Lower leg skin (tissue), 4 donors: ENCODE measurements around the gene RAPGEF3. TPM values are rescaled to one million over a fixed set of nuclear protein-coding genes. Genes with fewer than 3 reads are reported as not detected.

Experiments used
- DNase-seq, 2 donors: peaks; one replicate each; pipeline ENCODE4 v3.0.0-alpha.2; 2019; ENCODE audit warnings: low spot score in 2 of 2
- H3K4me3 ChIP-seq: fragments of 200-600 bp; sonication (generic); 2 replicates; pipeline ENCODE4 v1.5.1; 2017; ENCODE audit warnings: mild to moderate bottlenecking, low read depth; ENCODE audit not compliant: poor library complexity, severe bottlenecking
- CTCF ChIP-seq, 3 donors: fragments of 450-650 bp; IDR thresholded peaks; one replicate each; pipeline ENCODE4 v1.5.1; 2016; ENCODE audit warnings: antibody characterized with exemption in 3 of 3, mild to moderate bottlenecking in 3 of 3, moderate library complexity in 2 of 3
- POLR2A ChIP-seq, 2 donors: fragments of 450-650 bp; IDR thresholded peaks; one replicate each; pipeline ENCODE4 v1.6.1; 2016 to 2017; ENCODE audit warnings: antibody characterized with exemption in 2 of 2, mild to moderate bottlenecking in 1 of 2, moderate library complexity in 1 of 2
- WGBS, 2 donors: methylation state at CpG; one replicate each; pipeline ENCODE4 v1.1.5; 2018; 5-methylcytosine and 5-hydroxymethylcytosine counted together
- intact Hi-C: fragments of 100-400 bp; cut with DNase I; formaldehyde crosslinking; loops from one replicate; pipeline ENCODE4 v1.15.0; 2023; ENCODE audit warnings: low total_unique reads
- total RNA-seq, 4 donors: library from RNA; depleted of rRNA; stranded (reverse); fragments of >200 nt; gene quantifications; one replicate each; pipeline ENCODE4 v1.1.0, GENCODE V29; 2016

The RAPGEF3 gene
- total RNA-seq, 4 donors from 2014 or later, result 13.4 to 27.8 (median 18.9) TPM

GRCh38 chr12:47768323-47768811 lies 9.7 kb upstream of the RAPGEF3 start:
- DNase-seq, result no peak
- TF ChIP-seq POLR2A (IDR thresholded peaks at IDR 0.05), result no peak
- TF ChIP-seq CTCF (IDR thresholded peaks at IDR 0.05), result no peak
- intact Hi-C loops, result no loop called here
- WGBS, 2 donors, result 50 to 51% methylated on average over 2 of the region's 2 CpGs
- no peak overlapping the region for H3K4me3 ChIP-seq

GRCh38 chr12:47767216-47767724 lies 8.6 kb upstream of the RAPGEF3 start:
- DNase-seq, result no peak
- TF ChIP-seq POLR2A (IDR thresholded peaks at IDR 0.05) (no peak), CTCF (IDR thresholded peaks at IDR 0.05) (no peak)
- intact Hi-C loops, result no loop called here
- 49 to 56% methylated on average over 4 of the region's 4 CpGs for WGBS, 2 donors
- no peak overlapping the region for H3K4me3 ChIP-seq

GRCh38 chr12:47766502-47767215 lies 8.0 kb upstream of the RAPGEF3 start:
- no peak for DNase-seq
- H3K4me3 ChIP-seq, result no peak overlapping the region
- intact Hi-C loops, result no loop called here
- WGBS, 2 donors, result 59 to 67% methylated on average over 5 of the region's 5 CpGs
- no peak for TF ChIP-seq POLR2A (IDR thresholded peaks at IDR 0.05)
- TF ChIP-seq CTCF (IDR thresholded peaks at IDR 0.05), result no peak

GRCh38 chr12:47763481-47764346 lies 5.0 kb upstream of the RAPGEF3 start:
- intact Hi-C loops, result no loop called here
- no peak for DNase-seq
- no peak for TF ChIP-seq CTCF (IDR thresholded peaks at IDR 0.05)
- no peak for TF ChIP-seq POLR2A (IDR thresholded peaks at IDR 0.05)
- no peak overlapping the region for H3K4me3 ChIP-seq
- 49 to 50% methylated on average over 8 of the region's 8 CpGs for WGBS, 2 donors

- 63% methylated on average over 3 of the region's 3 CpGs for WGBS, 2 donors
- TF ChIP-seq POLR2A (IDR thresholded peaks at IDR 0.05), result no peak
- TF ChIP-seq CTCF (IDR thresholded peaks at IDR 0.05), result no peak
- intact Hi-C loops, result no loop called here
- no peak for DNase-seq
- no peak overlapping the region for H3K4me3 ChIP-seq
These were observed 4.3 kb upstream of the RAPGEF3 start for GRCh38 chr12:47762850-47763465.
